Chondrocyte (in vitro differentiated cells): ENCODE results near the gene GPR17. TPM values are rescaled to one million over a fixed set of nuclear protein-coding genes. Genes with fewer than 3 reads are reported as not detected.

Source experiments
- DNase-seq: peaks from one replicate; pipeline ENCODE4 v3.0.0; 2021; ENCODE audit warnings: mixed read lengths, low spot score
- H3K27ac Mint-ChIP-seq: one replicate; pipeline ENCODE4 v1.8.0; 2021; ENCODE audit warnings: mild to moderate bottlenecking, moderate library complexity, mixed read lengths; ENCODE audit not compliant: unreplicated experiment
- H3K27me3 Mint-ChIP-seq: 2 replicates; pipeline ENCODE4 v1.8.0; 2021; ENCODE audit warnings: low read depth, mixed read lengths
- H3K36me3 Mint-ChIP-seq: 2 replicates; pipeline ENCODE4 v1.8.0; 2021; ENCODE audit warnings: low read depth, mixed read lengths
- H3K4me1 Mint-ChIP-seq: 2 replicates; pipeline ENCODE4 v1.8.0; 2021; ENCODE audit warnings: low read depth, mild to moderate bottlenecking, mixed read lengths
- H3K4me3 Mint-ChIP-seq: one replicate; pipeline ENCODE4 v1.8.0; 2021; ENCODE audit warnings: mild to moderate bottlenecking, moderate library complexity, mixed read lengths; ENCODE audit not compliant: unreplicated experiment
- H3K9me3 Mint-ChIP-seq: 2 replicates; pipeline ENCODE4 v1.8.0; 2021; ENCODE audit warnings: low read depth, mixed read lengths
- CTCF ChIP-seq: fragments of 200-600 bp; sonication (generic); IDR thresholded peaks from 2 replicates; pipeline ENCODE4 v1.5.0; 2021; ENCODE audit warnings: antibody characterized with exemption, mild to moderate bottlenecking, moderate library complexity
- total RNA-seq: library from RNA; stranded (reverse); gene quantifications from 3 replicates; pipeline ENCODE4 v1.2.1, GENCODE V29; 2021

GPR17 gene
- total RNA-seq, 1 donor from 2014 or later = not detected

- no peaks in the 10 kb centered on the region for H3K27me3 Mint-ChIP-seq
- no peak overlapping the region for H3K4me3 Mint-ChIP-seq
- H3K36me3 Mint-ChIP-seq = peaks cover 15% of the 10 kb centered on the region
- peaks cover 25% of the 10 kb centered on the region for H3K4me1 Mint-ChIP-seq
- no peak for TF ChIP-seq CTCF
- peak overlapping the region; percentile 75 for H3K27ac Mint-ChIP-seq
- no peak for DNase-seq
- no peaks in the 10 kb centered on the region for H3K9me3 Mint-ChIP-seq
These were observed 7.6 kb downstream of the GPR17 start for GRCh38 chr2:127653421-127654083.

DNA sequence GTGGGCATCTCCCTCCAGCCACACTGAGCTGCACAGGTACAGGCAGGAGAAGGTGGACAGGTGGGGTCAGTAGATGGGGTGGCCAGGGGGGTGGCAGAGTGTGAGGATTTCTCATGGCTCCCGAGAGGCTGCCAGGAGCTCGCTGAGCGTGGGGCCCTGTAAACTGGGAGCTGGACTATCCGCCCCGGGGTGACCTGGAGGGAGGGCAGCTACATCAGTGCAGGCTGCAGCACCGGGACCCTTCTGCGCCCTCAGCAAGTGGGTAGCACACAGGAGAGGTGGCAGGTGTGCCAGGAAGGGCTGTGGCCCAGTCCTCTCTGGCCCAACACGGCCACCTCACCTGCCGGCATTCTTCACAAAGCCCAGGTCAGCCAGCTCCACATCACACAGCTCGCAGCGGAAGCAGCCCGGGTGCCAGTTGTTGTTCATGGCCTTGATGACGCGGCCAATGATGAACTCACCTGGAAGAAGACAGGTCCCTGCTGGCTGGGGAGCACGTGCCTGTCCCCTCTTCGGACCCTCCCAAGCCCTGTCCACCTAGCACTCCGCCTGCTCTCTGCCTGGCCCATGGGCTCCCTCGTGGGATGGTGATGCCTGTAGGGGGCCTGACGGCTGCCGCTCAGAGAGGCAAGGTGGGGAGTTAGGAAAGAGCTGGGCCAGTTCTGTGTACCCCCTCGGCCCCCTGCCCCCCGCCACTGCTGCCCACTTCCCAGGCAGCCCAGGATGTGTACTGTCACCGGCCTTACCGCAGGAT lies 8.3 kb downstream of the GPR17 start:
- Mint-ChIP-seq H3K4me1 (peaks cover 31% of the 10 kb centered on the region), H3K27ac (peak overlapping the region; percentile 75), H3K27me3 (no peaks in the 10 kb centered on the region), H3K36me3 (peaks cover 15% of the 10 kb centered on the region), H3K9me3 (no peaks in the 10 kb centered on the region), H3K4me3 (no peak overlapping the region)
- no peak for TF ChIP-seq CTCF
- DNase-seq = no peak

DNA sequence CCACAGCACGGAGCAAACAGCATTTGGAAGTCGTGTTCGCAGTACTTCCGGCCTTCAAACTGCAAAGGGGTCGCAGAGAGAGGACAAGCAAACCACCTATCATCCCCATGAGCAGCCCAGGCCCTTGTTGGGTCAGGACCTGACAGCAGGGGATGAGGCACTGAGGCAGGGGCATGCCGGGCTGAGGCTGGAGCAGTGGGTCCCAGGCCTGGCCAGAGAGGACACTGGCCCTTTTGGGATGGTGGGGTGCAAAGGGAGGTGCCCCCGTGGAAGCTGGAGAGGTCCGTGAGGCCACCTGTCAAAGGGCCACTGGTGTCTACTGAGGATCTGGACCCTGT lies 8.9 kb downstream of the GPR17 start:
- Mint-ChIP-seq H3K9me3 (no peaks in the 10 kb centered on the region), H3K27ac (no peak overlapping the region), H3K27me3 (no peaks in the 10 kb centered on the region), H3K4me1 (peaks cover 32% of the 10 kb centered on the region), H3K4me3 (no peak overlapping the region), H3K36me3 (peaks cover 12% of the 10 kb centered on the region)
- DNase-seq = no peak
- no peak for TF ChIP-seq CTCF

- no peak for DNase-seq
- Mint-ChIP-seq H3K9me3 (no peaks in the 10 kb centered on the region), H3K27me3 (no peaks in the 10 kb centered on the region), H3K27ac (peak overlapping the region; percentile 14), H3K4me3 (no peak overlapping the region), H3K4me1 (peaks cover 38% of the 10 kb centered on the region), H3K36me3 (peaks cover 14% of the 10 kb centered on the region)
- TF ChIP-seq CTCF = no peak
These were observed 9.5 kb downstream of the GPR17 start for GRCh38 chr2:127655209-127656073.

DNA sequence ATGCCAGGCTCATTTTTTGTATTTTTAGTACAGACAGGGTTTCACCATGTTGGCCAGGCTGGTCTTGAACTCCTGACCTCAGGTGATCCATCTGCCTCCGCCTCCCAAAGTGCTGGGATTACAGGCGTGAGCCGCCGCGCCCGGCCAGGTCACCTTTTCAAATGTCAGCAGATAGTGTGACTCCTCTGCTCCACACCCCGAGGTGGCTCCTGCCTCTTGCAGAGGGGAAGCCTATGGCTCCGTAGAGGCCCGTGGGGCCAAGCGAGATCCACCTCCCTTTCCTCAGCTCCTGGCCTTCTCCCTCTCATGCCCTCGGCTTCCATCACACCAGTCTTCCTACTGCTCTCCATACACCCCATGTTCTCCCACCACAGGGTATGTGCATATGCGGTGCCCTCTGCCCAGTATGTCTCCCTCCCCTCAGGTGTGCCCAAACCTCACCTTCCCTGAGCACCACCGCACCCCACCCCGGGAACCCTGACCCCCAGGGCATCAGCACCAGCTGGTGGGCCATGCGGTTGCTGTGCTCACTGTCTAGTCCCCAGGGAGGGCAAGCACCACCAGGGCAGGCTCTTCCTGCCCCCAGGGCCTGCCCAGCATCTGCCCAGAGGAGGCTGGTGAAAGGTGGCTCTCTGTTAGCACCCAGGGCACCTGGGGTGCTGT lies 10.7 kb downstream of the GPR17 start:
- H3K36me3 Mint-ChIP-seq = peaks cover 14% of the 10 kb centered on the region
- no peak for TF ChIP-seq CTCF
- H3K4me3 Mint-ChIP-seq = no peak overlapping the region
- no peak overlapping the region for H3K27ac Mint-ChIP-seq
- H3K9me3 Mint-ChIP-seq = no peaks in the 10 kb centered on the region
- DNase-seq = no peak
- peaks cover 47% of the 10 kb centered on the region for H3K4me1 Mint-ChIP-seq
- no peaks in the 10 kb centered on the region for H3K27me3 Mint-ChIP-seq
